Neural progenitor cell (in vitro differentiated cells): ENCODE results near the gene RPS2. TPM values are rescaled to one million over a fixed set of nuclear protein-coding genes. Genes with fewer than 3 reads are reported as not detected.

Experiments
- DNase-seq: peaks from one replicate; pipeline ENCODE4 v3.0.0-alpha.2; 2016; ENCODE audit warnings: low spot score
- H2AFZ ChIP-seq: fragments of 200-600 bp; sonication (generic); replicated peaks from 2 replicates; pipeline ENCODE4 v1.6.1; 2016; ENCODE audit warnings: antibody characterized with exemption
- H3F3A ChIP-seq: fragments of 200-600 bp; sonication (generic); 2 replicates; pipeline ENCODE4 v1.6.1; 2016; ENCODE audit warnings: antibody characterized with exemption, low read depth
- H3K27ac ChIP-seq: fragments of 200-600 bp; sonication (generic); 2 replicates; pipeline ENCODE4 v1.5.1; 2016; ENCODE audit warnings: mild to moderate bottlenecking
- H3K27me3 ChIP-seq: fragments of 200-600 bp; sonication (generic); 2 replicates; pipeline ENCODE4 v1.6.1; 2016; ENCODE audit warnings: mild to moderate bottlenecking, moderate library complexity
- H3K36me3 ChIP-seq: fragments of 200-600 bp; sonication (generic); 2 replicates; pipeline ENCODE4 v1.5.1; 2016
- H3K4me1 ChIP-seq: fragments of 200-600 bp; sonication (generic); 2 replicates; pipeline ENCODE4 v1.6.1; 2016; ENCODE audit warnings: mixed run types
- H3K4me2 ChIP-seq: fragments of 200-600 bp; sonication (generic); 2 replicates; pipeline ENCODE4 v1.6.1; 2016
- H3K4me3 ChIP-seq: fragments of 200-600 bp; sonication (generic); 2 replicates; pipeline ENCODE4 v1.5.1; 2016
- H3K79me2 ChIP-seq: fragments of 200-600 bp; sonication (generic); 2 replicates; pipeline ENCODE4 v1.6.1; 2016; ENCODE audit warnings: low read depth
- H3K9ac ChIP-seq: fragments of 200-600 bp; sonication (generic); 2 replicates; pipeline ENCODE4 v1.6.1; 2016
- H3K9me3 ChIP-seq: fragments of 200-600 bp; sonication (generic); 2 replicates; pipeline ENCODE4 v1.5.1; 2016; ENCODE audit warnings: low read depth
- H4K20me1 ChIP-seq: fragments of 200-600 bp; sonication (generic); 2 replicates; pipeline ENCODE4 v1.6.1; 2016; ENCODE audit warnings: low read depth
- H3K27ac Mint-ChIP-seq: 3 replicates; pipeline ENCODE4 v1.8.0; 2021; ENCODE audit warnings: mixed read lengths
- H3K27me3 Mint-ChIP-seq: 2 replicates; pipeline ENCODE4 v1.8.0; 2022; ENCODE audit warnings: low read depth, mild to moderate bottlenecking, inconsistent platforms, moderate library complexity, mixed read lengths; ENCODE audit not compliant: insufficient read depth
- H3K36me3 Mint-ChIP-seq: 3 replicates; pipeline ENCODE4 v1.8.0; 2021; ENCODE audit warnings: mixed read lengths
- H3K4me1 Mint-ChIP-seq: 3 replicates; pipeline ENCODE4 v1.8.0; 2021; ENCODE audit warnings: mixed read lengths
- H3K4me3 Mint-ChIP-seq: 3 replicates; pipeline ENCODE4 v1.8.0; 2021; ENCODE audit warnings: mild to moderate bottlenecking, moderate library complexity, mixed read lengths
- H3K9me3 Mint-ChIP-seq: 3 replicates; pipeline ENCODE4 v1.8.0; 2020; ENCODE audit warnings: mixed read lengths
- CTCF ChIP-seq: fragments of 200-600 bp; sonication (generic); IDR thresholded peaks from 2 replicates; pipeline ENCODE4 v1.5.1; 2017; ENCODE audit warnings: antibody characterized with exemption, mild to moderate bottlenecking
- EZH2 ChIP-seq: fragments of 200-600 bp; sonication (generic); IDR thresholded peaks from 2 replicates; pipeline ENCODE4 v1.6.1; 2017; ENCODE audit warnings: antibody characterized with exemption, mild to moderate bottlenecking, moderate library complexity
- EZH2phosphoT487 ChIP-seq: fragments of 200-600 bp; sonication (generic); IDR thresholded peaks from 2 replicates; pipeline ENCODE4 v1.6.1; 2017; ENCODE audit warnings: antibody characterized with exemption
- total RNA-seq: library from RNA; depleted of rRNA; stranded (reverse); fragments of >200 nt; gene quantifications from 2 replicates; pipeline ENCODE4 v1.2.3, GENCODE V29; 2015; ENCODE audit warnings: low replicate concordance

The RPS2 gene
- total RNA-seq, 1 donor from 2014 or later: 3,079 TPM

- H2AFZ ChIP-seq: peak within 1 kb of the TSS; percentile 38
- H3K36me3 Mint-ChIP-seq: peaks cover 3% of the 10 kb centered on the region
- peaks cover 25% of the 10 kb centered on the region for H3K79me2 ChIP-seq
Observed at GRCh38 chr16:1971796-1972489, 7.3 kb upstream of the RPS2 start, which contains the start of gene TBL3. TSS of gene TBL3 (plus strand) at chr16:1972053. CDS start at chr16:1972165, 112 bp downstream.

GRCh38 chr16:1968146-1968953 is 3.7 kb upstream of the RPS2 start:
- Mint-ChIP-seq H3K4me3 (peak overlapping the region; percentile 54), H3K9me3 (no peaks in the 10 kb centered on the region), H3K27ac (no peak overlapping the region), H3K27me3 (peaks cover 2% of the 10 kb centered on the region), H3K36me3 (peaks cover 5% of the 10 kb centered on the region), H3K4me1 (peaks cover 31% of the 10 kb centered on the region)
- H3K4me3 ChIP-seq: no peak overlapping the region
- no peak for DNase-seq
- no peaks in the 10 kb centered on the region for H3K36me3 ChIP-seq
- H3K79me2 ChIP-seq: peaks cover 46% of the 10 kb centered on the region
- H3K4me1 ChIP-seq: peaks cover 14% of the 10 kb centered on the region
- no peak for TF ChIP-seq EZH2
- no peak for TF ChIP-seq EZH2phosphoT487
- no peak for TF ChIP-seq CTCF
- H3K9ac ChIP-seq: no peak overlapping the region
- H4K20me1 ChIP-seq: peaks cover 22% of the 10 kb centered on the region
- H3K9me3 ChIP-seq: no peaks in the 10 kb centered on the region
- no peaks in the 10 kb centered on the region for H3K27me3 ChIP-seq
- peaks cover 14% of the 10 kb centered on the region for H3F3A ChIP-seq
- no peak overlapping the region for H3K27ac ChIP-seq
- H2AFZ ChIP-seq: no peak overlapping the region
- no peak overlapping the region for H3K4me2 ChIP-seq

More at GRCh38 chr16:1971796-1972489, 7.3 kb upstream of the RPS2 start, which contains the start of gene TBL3:
- Histone ChIP-seq H3K27ac (peak within 1 kb of the TSS; percentile 24), H3K36me3 (no peaks in the 10 kb centered on the region), H3K4me1 (peaks cover 4% of the 10 kb centered on the region), H3K4me3 (peak within 1 kb of the TSS; percentile 91), H3F3A (peaks cover 4% of the 10 kb centered on the region), H3K27me3 (no peaks in the 10 kb centered on the region), H3K9me3 (no peaks in the 10 kb centered on the region), H3K4me2 (peak within 1 kb of the TSS; percentile 86), H4K20me1 (peaks cover 15% of the 10 kb centered on the region), H3K9ac (peak within 1 kb of the TSS; percentile 95)
- peaks cover 18% of the 10 kb centered on the region for H3K4me1 Mint-ChIP-seq
- peak; percentile 19 for TF ChIP-seq EZH2phosphoT487
- TF ChIP-seq CTCF: no peak
- TF ChIP-seq EZH2: no peak
- H3K9me3 Mint-ChIP-seq: no peaks in the 10 kb centered on the region
- H3K4me3 Mint-ChIP-seq: peak within 1 kb of the TSS; percentile 95
- H3K27ac Mint-ChIP-seq: peak within 1 kb of the TSS; percentile 91
- peak; percentile 96 for DNase-seq
- H3K27me3 Mint-ChIP-seq: peaks cover 2% of the 10 kb centered on the region

DNA sequence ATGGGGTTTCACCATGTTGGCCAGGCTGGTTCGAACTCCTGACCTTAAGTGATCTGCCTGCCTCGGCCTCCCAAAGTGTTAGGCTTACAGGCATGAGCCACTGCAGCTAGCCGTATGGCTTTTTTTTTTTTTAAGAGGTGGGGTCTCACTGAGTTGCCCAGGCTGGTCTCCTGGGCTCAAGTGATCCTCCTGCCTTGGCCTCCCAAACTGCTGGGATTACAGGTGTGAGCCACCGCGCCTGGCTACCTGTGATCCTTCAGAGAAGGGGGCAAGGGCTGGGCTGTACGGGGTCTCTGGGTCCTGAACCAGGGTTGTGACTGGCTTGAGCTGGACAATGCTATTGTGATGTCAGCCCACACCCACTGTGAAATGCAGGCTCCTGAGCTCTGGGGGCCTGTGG is 1.8 kb upstream of the RPS2 start, which contains the start of gene RNF151:
Gene RNF151 (plus strand): TSS at position 397 of the 400 bp plus-strand sequence. CDS start 26 bp downstream, outside the sequence.
- Histone ChIP-seq H3K9me3 (no peaks in the 10 kb centered on the region), H3K9ac (peak within 1 kb of the TSS; percentile 98), H3K79me2 (peaks cover 44% of the 10 kb centered on the region), H2AFZ (no peak within 1 kb of the TSS), H3K36me3 (no peaks in the 10 kb centered on the region), H3F3A (peaks cover 33% of the 10 kb centered on the region), H3K27me3 (no peaks in the 10 kb centered on the region), H3K4me1 (peaks cover 17% of the 10 kb centered on the region), H3K4me3 (peak within 1 kb of the TSS; percentile 98), H4K20me1 (peaks cover 31% of the 10 kb centered on the region), H3K4me2 (peak within 1 kb of the TSS; percentile 90), H3K27ac (no peak within 1 kb of the TSS)
- peaks cover 25% of the 10 kb centered on the region for H3K4me1 Mint-ChIP-seq
- peak within 1 kb of the TSS; percentile 95 for H3K4me3 Mint-ChIP-seq
- TF ChIP-seq EZH2phosphoT487 (no peak), CTCF (no peak), EZH2 (no peak)
- DNase-seq: no peak
- no peak within 1 kb of the TSS for H3K27ac Mint-ChIP-seq
- peaks cover 12% of the 10 kb centered on the region for H3K36me3 Mint-ChIP-seq
- no peaks in the 10 kb centered on the region for H3K9me3 Mint-ChIP-seq
- peaks cover 2% of the 10 kb centered on the region for H3K27me3 Mint-ChIP-seq
